SKM-1 treated with dmso at 0.1 percent for 144 hours (cell line): ENCODE results near the gene PTPRD.

Source experiments
- DNase-seq: peaks from one replicate; lab custom pipeline; 2025; ENCODE audit not compliant: unreplicated experiment; lab: John Stamatoyannopoulos, UW

Gene PTPRD

DNA sequence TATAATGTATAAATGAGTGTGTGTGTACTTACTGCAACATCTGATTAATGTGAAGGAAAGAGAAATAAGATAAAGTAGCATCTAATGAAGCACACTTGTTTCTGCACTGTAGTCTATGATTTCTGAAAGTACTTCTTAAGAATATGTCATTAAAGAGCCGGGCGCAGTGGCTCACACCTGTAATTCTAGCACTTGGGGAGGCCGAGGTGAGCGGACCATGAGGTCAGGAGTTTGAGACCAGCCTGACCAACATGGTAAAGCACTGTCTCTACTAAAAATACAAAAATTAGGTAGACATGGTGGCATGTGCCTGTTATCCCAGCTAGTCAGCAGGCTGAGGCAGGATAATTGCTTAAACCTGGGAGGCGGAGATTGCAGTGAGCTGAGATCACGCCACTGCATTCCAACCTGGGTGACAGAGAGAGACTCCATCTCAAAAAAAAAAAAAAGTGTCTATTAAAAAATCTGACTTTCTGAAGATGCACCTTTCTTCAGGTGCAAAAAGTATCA lies 556.9 kb downstream of the PTPRD start:
- no peak for DNase-seq

DNA sequence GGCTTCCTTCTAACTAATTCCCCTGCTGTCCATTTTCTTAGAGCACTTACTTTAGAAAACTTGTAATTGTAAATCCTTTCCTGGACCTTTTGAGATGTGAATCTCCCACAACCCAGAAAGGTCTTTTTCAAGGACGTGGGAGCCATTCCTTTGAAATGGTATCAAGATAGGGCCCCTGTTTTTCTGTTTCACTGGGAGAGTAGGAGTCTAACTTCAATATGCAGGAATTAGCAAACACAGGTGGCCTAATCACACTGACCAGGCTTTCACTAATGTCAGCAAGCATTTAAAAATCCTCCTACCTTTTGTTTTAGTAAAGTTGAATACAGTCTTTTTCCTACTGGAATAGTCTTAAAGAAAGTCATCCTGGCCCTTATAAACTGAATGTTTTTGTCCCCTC lies 558.3 kb downstream of the PTPRD start:
- no peak for DNase-seq

DNA sequence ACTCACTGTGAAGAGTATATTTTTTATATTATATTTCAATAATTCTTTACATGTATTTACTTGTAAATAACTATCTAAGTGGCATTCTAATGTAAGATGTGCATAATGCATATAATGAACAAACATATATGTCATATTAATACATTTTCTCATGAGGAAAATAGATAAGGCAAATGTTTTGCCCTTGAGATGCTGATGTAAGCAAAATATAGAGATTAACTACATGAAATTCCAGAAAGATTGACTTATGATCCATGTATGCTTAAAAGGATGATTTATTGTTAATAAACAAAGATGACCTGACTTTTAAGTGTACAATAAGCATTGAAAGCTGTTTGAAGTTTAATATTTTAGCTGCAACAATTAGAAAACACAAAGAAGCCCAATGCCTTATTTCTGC lies 559.9 kb downstream of the PTPRD start:
- DNase-seq, result no peak

DNA sequence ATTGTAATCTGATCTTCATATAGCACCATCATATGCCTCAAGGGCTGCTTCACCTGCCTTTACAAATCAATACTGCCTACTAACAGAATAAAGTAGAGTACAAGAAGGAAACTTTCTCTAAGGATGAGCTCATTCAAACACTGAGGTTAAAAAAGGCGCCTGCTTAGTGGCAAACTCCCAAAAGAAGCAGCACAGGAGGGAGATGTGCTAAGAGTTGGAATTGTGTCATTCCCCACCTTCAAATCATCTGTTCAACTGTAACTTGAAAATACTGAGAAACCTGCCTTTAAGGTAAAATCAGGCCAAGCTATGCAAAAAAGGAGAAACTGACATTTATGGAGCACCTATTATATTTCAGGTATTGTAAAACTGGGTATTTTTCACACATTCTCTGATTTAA lies 560.6 kb downstream of the PTPRD start:
- DNase-seq, result no peak

DNA sequence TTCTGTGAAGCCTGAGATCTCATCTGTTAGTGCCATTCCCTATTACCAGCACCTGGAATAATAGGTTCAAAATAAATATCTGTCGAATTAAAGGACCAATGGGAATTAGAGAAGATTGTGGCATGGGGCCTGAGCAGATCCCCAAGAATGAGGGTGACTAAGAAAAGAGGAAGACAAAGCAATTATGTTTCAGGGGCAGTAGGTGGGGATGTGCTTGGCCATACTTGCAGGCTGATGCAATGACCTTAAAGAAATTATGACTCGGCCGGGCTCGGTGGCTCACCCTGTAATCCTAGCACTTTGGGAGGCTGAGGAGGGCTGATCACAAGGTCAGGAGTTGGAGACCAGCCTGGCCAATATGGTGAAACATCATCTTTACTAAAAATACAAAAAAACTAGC lies 562.8 kb downstream of the PTPRD start:
- peak; percentile 47 for DNase-seq

DNA sequence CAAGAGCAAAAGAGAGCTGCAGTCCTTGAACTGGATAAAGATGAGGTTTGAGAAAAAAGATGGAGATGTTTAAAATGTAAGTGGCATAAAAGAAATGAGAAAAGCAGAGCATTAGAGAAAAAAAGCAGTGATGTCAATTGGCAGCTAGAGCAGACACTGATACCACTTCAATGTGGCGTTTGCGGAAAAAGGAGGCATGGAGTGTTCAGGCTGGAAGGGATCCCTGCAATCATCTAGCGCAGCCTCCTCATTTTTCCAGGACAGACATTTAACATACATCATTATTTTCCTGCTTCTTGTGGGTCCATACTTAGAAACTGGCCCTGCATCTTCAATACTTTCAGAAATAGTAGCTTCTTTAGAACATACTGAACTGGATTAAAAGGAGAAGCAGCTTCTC lies 563.8 kb downstream of the PTPRD start:
- DNase-seq, result no peak

DNA sequence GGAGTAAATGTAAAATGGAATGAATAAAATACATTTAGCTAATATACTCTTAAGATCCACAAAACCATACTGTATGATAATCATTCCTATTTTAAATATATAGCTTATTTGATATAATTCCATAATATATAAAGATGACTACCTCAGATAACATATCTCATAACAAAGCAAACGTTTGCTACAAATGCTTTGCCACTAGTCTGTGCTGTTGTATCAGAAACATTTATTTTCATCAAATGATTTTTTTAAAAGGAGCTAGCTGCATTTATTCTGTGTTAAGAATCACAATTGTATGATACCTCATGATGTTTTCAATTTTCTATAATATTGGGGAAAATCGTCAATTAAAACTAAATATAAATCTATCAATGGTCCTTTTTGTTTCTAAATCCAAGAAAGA lies 567.2 kb downstream of the PTPRD start:
- no peak for DNase-seq

DNA sequence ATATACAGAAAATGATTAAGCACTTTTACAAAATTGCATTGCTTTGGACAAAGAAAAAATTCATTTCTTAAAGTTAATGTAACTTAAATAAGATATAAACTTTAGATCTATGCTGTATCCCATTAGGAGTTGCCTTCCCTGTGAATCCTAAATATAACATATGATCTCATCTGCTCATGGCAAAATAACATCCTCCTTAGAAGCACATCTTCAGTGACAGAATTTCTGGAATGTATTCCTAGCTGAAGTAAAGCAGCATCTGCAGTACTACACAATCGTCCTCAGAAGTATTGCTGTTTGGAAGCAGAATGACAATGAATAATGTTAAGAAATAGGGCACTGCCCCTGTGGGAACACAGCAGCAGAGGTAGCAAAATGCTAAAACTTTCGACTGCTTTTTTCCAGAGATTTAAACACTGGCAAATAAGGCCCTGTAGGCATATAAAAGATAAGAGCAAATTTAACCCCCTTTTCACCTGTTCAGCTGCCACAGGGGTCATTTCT lies 571.0 kb downstream of the PTPRD start:
- DNase-seq, result no peak

DNA sequence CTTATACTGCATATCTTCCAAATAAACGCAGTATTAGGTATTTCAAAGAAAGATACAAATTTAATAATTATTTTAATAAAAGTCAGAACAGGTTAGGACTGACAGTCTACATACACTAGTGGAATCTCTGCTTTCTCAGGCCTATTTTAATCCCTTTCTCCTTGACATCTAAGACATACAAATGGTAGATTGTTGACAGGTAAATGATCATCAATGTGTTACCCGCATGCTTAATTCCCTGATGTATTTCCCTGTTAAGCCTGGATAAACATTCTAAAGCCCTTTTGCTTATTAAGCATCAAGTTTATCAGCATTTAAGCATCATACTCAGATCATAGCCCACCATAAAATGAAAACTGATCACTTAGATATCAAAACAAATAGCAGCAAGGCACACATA lies 576.7 kb downstream of the PTPRD start:
- no peak for DNase-seq

DNA sequence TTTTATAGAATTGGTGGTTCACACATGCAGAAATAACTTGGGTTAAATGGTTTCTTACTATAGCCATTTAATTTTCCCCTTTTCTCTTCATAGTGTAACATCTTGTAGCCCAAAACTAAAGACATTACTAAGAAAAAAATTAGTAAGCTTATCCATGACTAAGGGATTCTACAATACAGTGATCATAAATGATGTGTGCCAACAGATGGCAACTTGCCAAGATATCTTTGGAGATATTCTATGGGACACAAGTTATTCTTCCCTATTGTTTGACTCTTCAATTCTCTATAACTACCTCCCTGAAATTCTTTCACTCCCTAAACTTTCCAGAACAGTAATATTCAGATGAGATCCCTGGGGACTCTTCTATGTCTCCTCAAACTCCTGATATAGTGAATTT lies 580.6 kb downstream of the PTPRD start:
- no peak for DNase-seq

DNA sequence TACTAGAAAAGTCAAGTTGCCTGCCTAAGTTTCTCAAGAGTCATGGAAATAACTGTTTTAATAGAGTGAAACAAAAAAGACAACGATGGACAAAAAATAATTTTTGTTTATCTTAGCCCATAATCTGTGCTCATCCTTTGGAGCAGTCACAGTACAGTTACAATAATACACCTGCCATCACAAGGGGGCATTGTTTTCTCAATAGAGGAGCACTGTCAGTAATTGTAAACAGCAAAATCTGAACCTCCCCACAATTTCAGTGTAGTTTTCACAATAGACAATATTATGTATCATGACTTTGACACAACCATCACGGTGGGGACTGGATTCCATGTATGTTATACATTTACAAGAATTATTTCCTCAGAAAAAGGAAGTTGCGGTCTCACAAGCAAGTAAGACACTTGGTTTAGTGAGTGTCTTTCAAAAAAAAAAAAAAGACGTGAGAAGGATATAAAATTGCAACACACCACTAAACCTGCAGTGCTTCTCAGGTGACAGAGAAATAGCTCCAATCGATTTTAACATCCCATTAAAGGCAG lies 586.3 kb downstream of the PTPRD start:
- no peak for DNase-seq

DNA sequence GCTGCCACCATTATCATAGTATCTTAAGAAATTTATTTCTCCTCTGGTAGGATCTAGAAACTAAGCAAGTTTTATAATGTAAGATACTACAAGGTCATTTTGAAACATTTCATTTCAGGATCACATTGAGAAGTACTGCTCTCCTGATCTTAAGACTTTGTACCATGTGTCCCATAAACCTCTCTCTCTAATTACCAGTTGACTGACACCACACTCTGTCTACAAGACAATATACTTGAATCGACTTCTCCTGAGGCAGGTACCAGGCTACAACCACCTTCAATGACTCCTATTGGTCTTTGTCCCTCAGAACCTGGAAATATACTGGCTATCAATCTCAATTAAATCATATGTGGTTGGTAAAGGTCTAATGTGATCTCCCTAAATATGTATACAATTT lies 597.0 kb downstream of the PTPRD start:
- no peak for DNase-seq

DNA sequence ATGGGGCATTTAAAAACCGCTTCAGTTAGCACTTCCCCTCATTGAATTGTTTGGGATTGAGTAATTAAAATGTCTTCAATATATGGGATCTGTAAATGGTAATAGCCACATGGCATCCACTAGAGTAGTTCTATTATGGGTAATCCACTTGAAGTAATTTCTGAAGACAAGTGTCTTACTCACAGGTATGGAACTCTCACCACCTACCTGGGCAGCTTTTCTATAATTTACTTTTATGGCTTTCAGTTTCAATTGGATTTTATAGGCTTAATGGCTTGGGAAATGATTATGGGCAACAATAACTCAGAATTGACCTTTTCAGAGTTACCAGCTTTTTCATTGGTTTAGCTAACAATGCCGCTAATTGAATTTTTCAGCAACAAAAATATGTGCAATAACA lies 597.9 kb downstream of the PTPRD start:
- DNase-seq, result no peak

DNA sequence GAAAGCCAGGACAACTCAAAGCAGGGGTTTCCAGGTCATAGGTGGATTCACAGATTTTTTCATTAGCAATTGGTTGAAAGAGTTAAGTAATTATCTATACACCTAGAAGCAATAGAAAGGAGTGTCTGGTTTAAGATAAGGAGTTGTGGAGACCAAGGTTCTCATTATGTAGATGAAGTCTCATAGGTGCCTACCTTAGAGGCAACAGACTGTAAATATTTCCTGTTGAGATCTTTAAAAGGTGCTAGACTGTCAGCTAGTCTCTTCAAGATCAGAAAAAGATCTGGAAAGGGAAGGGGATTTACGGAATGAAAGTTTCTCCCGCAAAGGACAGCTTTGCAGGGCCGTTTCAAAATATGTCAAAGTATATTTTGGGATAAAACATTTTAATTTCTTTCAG lies 603.4 kb downstream of the PTPRD start:
- no peak for DNase-seq

DNA sequence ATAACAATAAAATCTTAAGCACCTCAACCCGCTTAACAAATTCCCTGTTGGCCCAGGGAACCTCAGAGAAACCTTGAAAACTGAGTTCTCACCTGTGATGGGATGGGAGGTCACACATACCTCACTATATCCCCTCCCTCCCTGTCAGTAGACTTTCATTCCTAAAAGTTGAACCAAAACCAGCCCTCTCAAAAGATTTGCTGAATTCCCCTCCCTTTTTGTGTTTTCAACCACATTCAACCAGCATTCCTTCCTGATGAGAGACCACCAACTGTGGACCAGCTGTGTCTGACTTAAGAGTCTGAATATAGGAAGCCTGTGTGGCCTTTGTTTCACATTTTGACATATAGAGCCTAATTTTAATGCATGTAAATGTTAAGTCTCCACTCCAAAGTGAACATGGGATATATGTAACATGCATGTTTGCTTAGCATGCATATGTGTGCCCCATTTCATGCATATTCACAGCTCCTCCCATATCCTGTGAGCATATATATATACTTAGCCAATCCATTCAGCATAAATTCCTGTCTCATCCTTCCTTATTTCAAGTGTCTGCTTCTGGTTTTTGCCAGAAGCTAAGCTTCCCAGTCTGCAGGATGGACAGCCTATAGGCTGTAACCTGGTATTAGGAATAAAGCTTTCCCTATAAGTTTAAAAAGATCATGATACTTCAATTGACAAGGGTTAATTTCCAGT lies 604.6 kb downstream of the PTPRD start:
- DNase-seq, result no peak

DNA sequence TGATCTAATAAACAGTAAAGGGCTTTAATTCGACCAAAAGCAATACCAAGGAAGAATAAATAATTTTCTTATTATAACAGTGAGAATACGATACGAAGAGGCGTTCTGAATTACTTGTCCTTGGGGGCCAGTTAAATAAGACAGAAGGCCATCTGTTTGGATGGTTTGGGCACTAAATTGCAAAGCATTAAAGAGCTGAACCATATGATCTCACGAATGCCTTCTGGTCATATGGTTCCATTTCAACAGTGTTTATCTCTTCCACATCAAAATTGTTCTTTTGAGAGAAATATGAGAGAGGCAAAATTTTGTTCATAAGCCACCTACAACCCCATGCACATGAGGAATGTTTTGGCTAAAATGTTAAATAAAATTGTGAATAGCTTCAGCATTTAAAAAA lies 605.4 kb downstream of the PTPRD start:
- no peak for DNase-seq

DNA sequence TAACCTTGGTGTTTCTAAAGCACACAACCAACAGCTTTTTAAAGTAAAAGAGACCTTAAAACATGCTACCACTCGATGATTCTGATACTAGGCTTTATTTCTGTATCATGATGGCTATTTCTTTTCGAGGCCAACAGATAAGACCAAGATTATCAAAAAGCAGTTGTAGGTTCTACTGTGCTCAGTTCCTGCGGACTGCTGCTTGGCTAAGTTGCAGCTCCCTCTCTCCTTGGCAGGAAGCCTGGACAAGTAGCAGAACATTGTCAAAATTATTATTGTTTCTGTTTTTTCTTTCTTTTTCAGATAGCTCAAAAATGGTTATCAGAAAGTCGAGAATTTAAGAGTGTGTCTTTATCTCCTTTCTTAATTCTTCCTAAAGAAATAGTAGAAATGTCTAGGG lies 607.6 kb downstream of the PTPRD start:
- no peak for DNase-seq

DNA sequence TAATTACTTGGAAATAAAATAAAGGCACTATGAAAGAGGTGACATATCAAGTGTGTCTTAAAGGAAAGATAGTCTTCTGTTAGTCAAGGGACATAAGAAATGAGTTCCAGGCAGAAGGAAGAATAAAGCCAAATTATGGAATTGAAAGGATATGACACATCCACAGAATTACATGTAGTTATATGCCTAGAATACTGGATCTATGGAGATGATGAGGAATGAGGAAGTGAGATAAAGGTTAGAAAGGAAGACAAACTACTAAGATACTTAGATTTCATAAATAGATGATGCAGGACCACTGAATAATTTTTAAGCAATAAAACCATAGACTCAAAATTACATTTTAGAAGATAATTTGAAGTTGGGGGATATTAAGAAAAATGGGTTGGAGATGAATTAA lies 609.8 kb downstream of the PTPRD start:
- DNase-seq, result no peak

DNA sequence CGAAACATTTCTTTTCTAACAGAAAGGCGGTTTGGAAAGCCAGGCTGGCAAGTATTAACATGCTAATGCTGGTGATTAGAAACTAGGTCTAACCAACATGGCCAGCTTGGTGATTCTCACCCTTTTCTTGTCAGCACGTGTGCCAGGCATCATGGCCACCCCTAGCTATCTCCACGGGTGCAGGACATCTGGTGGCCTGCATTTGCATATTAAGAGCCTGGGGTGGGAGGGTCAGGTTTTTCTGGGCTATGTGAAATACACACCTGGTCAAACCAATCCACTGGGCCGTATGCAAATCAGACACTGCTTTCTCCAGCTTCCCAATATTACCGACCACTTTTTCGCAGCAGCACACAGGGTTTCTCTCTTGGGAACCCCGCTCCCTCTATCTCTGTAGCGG lies 612.1 kb downstream of the PTPRD start:
- no peak for DNase-seq

DNA sequence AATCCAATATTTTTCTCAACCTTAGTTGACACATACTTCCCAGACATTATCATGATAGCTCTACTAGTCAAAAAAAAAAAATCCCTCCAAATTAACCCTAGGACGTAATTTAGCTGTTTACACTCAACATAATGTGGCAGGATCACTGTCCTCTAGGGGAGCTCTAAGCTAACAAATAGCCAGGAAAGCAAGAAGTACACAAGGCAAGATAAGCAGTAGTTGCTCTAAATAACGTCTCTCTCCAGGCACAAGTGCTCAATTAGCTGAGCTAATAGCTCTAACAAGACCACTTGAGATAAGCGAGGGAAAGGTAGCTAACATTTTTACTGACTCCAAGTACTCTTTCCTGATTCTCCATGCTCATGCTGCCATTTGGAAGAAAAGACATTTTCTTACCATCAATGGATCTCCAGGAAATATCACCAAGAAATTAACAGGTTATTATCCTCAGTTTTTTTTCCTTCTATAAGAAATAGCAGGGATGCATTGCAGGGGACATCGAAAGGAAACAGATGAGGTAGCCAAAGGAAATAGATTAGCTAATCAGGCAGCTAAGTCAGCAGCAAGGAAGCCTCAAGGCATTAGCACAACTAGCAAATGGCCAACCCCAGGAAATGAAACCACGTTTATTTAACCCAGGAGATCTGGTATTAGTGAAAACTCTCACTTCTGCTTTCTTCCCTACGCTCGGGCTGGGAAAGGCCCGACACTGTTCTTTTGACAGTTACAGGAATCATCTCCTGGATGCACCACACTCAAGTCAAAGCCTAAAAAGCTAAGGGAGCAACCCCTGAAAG lies 614.1 kb downstream of the PTPRD start:
- peak; percentile 29 for DNase-seq

DNA sequence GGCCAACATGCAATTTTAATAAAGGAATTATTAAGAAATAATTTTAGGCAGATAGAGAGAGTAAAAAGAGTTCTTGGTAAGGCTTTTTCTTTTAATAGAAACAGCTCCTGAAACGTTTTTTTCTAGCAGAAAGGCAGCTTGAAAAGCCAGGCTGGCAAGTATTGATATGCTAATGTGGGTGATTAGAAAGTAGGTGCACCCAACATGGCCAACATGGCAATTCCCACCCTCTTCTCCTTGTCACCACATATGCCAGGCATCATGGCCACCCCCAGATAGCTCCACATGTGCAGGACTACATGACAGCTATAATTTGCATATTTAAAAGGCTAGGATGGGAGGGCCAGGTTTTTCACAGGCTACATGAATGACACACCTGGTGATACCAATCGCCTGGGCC lies 615.2 kb downstream of the PTPRD start:
- DNase-seq, result no peak

DNA sequence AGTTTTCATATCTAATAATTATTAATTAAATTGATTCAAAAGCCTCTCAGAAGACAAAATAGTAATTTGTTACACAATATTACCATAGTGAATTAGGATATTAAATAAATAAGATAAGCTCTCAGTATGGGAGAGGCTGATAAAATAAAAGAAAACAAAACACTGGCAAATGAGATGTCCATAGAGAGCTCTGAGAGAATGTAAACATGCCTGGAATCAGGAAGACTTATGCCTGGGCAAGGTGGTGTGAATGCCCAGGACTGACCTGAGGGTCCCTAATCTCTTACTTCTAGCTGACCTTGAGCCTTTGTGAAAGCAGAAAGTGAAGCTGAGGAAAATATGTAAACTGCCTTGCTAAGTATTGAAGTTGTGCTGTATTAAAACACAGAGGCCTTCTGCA lies 616.5 kb downstream of the PTPRD start:
- no peak for DNase-seq
